Activated CD8-positive, alpha-beta memory T cell treated with anti-CD3 and anti-CD28 coated beads, Interleukin-2, amount 50 U/mL, for 24 hours (primary cell): ENCODE data around the gene IFT81.
"Not testable (repeated sequence)": the region's sequence is repeated elsewhere in the genome, so short reads cannot be mapped to it uniquely, and the experiment has no call there.

Experiments used
- DNase-seq: peaks from one replicate; pipeline ENCODE4 v3.0.0-alpha.2; 2020; ENCODE audit errors: extremely low read depth

Gene IFT81, protein sequence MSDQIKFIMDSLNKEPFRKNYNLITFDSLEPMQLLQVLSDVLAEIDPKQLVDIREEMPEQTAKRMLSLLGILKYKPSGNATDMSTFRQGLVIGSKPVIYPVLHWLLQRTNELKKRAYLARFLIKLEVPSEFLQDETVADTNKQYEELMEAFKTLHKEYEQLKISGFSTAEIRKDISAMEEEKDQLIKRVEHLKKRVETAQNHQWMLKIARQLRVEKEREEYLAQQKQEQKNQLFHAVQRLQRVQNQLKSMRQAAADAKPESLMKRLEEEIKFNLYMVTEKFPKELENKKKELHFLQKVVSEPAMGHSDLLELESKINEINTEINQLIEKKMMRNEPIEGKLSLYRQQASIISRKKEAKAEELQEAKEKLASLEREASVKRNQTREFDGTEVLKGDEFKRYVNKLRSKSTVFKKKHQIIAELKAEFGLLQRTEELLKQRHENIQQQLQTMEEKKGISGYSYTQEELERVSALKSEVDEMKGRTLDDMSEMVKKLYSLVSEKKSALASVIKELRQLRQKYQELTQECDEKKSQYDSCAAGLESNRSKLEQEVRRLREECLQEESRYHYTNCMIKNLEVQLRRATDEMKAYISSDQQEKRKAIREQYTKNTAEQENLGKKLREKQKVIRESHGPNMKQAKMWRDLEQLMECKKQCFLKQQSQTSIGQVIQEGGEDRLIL

DNA sequence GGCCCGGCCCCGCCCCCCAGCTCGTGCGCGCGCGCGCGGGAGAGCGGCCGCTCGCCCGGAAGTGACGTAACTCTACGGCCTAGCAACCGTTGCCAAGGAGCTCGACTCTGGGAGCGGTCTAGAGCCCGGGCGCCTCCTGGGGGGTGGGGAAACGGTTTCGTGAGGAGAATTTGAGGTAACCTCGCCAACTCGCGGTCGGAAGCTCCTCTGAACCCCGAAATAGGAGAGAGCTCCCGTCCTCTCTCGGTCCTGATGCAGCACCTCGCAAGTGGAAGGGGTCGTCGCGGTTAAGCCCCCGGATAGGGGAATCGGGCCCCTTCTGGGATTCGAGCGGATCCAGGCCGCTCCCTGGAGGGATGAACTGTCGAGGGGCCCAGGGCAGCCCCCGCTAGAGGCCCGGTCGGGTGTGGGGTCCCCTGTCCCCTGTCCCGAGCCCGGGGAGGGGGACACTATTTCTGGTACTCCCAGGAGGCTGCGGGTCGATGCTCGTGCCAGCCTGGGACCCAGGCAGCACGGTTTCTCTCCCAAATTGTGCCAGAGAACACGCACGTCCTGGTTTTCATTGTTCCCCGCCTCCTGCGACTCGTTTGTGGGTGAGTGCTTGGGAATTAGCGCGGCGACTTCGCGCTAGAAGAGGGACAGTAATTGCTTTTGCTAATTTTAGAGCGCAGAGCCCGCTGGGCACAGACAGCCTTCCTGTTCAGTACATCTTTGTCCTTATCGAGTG lies at the start of gene IFT81:
IFT81 (plus strand) TSS at position 89 of the 727 bp plus-strand sequence. CDS start 3,024 bp downstream, outside the sequence.
- peak; percentile 89 for DNase-seq

DNA sequence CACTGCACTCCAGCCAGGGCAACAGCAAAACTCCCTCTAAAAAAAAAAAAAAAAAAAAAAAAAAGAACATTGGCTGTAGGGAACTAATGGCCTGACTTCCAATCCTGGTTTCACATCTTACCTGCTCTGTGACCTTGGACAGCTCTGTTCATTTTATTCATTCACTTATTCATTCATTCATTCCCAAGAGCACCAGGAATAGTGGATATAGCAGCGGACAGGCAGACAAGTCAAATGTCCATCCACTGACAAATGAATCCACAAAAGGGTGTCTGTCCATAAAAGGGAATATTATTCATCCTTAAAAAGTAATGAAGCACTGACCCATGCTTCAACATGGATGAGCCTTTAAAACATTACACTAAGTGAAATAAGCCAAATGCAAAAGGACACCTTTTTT lies 48.3 kb upstream of the IFT81 start:
- no peak for DNase-seq

DNA sequence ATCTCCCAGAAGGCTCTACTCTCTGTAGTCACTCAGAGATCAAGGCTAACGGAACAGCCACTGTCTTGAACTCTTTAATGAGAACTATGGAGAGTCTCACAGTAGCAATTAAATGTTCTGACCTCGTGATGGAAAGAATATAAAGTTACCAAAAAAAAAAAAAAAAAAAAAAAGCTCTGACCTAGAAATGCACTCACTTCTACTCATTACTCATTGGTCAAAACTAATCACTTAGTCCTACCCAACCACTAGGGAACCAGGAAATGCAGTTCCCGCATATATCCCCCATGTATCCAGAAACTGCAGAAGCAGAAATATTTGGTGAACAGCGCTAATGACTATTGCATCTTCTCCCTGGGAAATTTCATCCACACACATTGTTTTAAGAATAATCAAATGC lies 46.4 kb upstream of the IFT81 start:
- DNase-seq: no peak

DNA sequence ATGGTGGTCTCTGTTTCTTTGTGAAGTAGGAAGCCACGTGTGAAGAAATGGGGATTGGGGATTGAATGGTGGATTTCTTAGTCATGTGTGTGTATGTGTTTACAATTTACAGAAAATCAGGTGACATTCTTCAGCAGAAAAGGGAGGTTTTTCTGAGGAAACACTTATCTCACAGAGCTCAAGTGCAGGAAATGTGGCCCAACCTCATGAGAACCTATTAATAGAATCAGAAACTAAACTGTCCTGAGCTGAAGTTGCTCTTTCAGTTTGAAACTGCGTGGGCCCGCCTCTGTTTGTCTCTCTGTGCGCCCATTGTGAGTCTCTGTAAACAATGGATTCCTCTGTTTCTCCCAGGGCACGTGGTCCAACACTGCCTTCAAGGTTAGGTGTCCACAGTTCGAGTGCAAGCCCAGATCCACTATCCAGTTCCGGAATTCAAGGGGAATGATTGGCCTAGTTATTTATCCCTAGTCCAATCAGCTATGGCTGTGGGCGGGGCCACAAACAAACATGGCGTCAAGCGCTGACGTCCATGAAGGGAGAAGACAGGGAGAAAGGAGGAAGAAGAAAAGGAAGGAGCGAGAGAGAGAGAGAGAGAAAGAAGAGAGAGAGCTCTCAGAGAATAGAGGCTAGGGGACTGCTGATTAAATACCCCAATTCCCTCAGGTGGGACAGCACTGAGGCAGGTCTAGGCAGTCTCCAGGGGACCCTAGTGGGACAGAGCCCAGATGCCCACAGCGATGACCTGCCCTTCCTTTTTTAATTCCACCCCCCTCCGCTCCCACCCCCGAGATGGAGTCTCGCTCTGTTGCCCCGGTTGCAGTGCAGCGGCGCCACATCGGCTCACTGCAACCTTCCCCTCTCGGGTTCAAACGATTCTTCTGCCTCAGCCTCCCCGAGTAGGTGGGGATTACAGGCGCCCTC lies 44.4 kb upstream of the IFT81 start:
- DNase-seq: peak; percentile 49

DNA sequence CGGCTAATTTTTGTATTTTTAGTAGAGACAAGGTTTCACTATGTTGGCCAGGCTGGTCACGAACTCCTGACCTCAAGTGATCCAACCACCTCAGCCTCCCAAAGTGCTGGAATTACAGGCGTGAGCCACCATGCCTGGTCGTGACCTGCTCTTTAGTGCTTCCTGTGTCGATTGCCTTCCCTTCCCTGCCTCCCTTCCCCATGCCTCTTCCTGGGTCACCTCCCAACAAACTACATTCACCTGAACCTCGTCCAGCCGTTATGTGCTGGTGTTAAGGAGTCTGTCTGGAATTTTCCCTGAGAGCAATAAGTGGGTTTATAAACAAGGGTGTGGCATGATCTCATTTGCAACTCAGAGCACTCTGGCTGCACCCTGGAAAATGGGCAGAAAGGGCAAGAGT lies 43.7 kb upstream of the IFT81 start:
- DNase-seq: no peak

DNA sequence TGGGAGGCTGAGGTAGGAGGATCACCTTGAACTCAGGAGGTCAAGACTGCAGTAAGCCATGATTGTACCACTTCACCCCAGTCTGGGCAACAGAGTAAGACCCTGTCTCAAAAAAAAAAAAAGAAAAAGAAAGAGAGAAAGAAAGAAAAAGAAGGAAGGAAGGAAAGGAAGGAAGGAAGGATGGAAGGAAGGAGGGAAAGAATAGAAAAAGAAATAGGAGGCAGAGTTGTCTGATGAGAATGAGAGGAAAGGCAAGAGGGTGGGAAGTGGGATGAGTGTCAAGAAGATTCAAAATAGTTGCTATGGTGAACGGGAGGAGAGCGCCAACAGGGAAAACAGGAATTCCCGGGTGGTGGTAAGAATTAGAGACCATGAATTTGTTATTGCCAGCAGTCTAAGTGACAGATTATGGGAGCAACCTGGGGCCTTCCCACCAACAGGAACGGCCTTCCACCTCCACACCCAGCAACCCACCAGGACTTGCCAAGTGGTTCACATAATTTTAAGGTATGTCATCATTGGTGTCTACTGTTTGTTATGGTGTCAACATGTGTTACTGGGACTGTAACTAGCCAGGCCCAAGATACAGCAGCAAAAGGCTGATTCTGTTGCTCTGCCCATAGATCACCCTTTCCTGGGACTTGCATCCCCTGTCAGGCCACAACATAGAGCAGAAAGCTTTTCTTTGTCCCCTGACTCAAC lies 39.7 kb upstream of the IFT81 start:
- no peak for DNase-seq

DNA sequence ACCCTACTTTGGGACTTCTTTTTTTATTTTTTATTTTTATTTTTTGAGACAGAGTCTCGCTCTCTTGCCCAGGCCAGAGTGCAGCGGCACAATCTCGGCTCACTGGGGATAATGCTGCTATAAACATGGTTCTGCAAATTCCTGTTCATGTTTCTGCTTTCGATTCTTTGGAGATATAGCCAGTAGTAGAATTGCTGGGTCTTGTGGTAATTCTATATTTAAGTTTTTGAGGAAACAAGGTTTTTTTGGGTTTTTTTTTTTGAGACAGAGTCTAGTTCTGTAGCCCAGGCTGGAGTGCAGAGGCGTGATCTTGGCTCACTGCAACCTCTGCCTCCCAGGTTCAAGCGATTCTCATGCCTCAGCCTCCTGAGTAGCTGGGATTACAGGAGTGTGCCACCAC lies 35.9 kb upstream of the IFT81 start:
- not testable (repeated sequence) for DNase-seq

DNA sequence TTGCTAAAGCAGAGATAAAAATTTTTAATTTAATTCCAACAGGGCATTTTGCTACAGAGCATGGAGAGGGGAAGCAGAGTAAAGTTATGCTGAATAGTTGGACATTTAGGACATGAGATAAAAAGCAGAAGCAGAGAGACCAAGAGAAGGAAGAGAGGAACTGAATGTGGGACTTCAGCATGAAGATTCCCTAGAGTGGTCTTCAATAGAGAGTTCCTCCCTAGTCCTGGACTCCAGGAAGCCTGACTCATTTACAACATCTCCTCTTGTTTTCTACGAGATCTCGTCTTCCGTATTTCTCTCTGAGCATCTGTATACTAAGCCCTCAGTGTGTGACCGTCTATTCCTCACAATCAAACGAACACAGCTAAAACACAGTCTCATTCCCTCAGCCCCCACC lies 35.2 kb upstream of the IFT81 start:
- no peak for DNase-seq

DNA sequence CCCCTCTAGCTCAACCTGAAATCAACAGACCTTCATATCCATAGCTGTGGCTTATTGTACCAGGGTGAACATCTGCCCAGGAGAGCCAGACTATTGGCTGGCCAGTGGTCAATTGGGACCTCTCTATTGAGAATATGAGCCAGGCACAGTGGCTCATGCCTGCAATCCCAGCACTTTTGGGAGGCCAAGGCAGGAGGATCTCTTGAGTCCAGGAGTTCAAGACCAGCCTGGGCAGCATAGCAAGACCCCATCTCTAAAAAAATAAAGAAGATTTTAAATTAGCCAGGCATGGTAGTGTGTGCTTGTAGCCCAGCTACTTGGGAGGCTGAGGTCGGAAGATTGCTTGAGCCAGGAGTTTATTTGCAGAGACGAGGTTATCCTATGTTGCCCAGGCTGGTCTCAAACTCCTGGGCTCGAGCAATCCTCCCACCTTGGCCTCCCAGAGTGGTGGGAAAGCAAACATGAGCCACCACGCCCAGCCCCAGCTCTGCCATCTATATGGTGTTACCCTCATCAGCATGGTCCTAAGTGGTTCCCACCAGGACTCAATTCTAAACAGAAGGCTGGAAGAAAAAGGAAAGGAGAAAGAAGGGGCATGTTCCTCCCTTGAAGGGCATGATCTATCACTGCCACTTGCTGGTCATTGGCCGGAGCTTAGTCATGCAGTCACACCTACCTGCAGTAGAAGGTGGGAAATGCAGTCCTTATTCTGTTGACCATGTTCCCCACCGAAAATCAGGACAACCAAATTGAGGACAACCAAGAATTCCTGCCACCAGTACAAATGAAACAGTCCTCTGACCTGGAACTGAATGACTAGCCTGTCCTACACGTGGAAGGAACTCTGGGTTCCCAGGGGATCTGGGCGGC lies 33.7 kb upstream of the IFT81 start:
- no peak for DNase-seq

DNA sequence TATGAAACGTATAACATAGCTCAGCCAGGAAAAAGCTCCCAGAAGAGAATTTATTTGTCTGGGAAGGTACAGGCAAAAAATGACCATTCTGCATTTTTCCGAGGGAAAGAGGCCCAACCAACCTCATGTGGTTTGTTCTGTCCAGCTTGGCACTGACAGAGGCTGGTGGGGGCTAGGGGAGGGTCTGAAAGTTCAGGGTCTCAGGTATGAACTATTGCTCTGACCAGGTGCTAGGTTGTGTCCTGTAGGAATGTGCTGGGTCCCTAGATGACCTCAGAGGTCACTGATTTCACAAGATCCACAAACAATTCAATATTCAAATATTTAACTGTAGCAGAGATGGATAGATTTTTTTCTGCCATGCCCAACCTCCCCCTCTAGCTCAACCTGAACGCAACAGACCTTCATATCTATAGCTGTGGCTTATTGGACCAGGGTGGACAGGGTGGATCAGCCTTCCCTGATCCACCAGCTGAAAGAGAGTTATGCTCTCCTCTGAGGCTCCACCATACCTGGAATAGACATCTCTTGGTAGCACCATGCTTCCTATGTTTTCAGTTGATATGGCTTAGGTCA lies 32.9 kb upstream of the IFT81 start:
- no peak for DNase-seq

DNA sequence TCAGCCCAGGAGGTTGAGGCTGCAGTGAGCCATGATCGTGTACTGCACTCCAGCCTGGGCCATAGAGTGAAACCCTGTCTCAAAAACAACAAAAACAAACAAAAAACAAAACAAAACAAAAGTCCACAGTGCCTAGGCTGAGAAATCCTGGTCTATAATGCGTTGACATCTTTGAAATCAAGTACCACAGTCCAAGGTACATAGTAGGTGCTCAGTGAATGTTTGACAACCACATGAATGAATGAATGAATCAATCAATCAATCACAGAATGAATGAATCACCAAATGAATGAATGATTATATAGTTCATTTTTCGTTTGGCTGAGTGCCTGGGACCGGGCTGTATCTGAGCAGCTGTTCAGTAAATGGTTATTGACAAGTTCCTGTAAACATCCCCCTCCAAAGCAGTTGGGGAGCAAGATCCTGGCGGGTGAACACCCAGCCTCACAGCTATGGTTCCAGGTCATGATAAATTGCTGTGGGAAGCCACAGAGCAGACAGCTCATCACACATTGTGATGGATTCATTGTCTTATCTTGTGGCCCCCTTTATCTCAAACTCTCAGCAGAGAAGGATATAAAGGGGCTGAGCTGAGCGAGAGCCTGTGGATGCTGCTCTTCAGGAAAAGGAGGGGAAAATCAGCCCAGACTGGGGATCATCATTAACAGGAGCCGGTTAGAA lies 30.4 kb upstream of the IFT81 start:
- no peak for DNase-seq

DNA sequence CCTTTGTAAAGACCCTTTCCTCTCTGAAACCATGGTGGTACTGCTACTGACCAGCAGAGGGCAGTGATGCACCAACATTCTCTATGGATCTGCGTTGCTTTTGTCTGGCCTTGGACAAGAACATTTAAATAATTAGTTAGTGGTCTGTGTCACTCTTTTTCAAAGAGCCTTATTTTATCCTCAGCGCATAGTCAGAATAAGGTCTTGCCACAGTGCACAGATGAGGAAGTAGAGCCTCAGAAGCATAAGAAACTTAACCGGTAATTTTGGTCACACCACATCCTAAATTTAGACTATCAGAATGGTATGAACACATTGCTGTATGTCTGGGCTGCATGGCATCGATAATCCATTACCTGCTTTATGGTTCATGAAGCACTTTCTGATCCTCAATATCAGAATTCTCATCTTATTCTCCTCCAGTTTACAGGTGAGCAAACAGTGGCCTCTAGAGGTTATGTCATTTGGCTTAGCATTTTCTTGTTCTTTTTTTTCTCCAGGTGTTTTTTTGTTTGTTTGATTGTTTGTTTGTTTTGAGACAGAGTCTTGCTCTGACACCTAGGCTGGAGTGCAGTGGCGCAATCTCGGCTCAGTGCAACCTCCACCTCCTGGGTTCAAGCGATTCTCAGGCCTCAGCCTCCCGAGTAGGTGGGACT lies 23.7 kb upstream of the IFT81 start:
- DNase-seq: peak; percentile 8

DNA sequence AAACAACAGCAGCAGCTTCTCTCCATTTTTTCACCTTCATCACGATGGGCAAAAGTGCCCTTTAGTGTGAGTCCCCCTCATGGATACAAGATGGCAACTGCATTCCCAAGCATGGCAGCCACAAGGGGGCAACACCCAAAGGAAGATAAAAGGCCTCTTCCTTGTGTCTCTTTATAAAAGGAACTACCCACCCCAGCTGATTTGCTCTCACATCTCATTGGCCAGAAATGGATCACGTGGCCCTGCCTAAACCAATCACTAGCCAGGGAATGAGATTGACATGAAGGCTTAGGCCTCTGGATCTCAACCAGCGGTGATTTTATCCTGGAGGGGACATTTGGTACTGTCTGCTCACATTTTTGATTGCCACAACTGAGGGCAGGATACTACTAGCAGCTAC lies 21.9 kb upstream of the IFT81 start:
- peak; percentile 5 for DNase-seq

DNA sequence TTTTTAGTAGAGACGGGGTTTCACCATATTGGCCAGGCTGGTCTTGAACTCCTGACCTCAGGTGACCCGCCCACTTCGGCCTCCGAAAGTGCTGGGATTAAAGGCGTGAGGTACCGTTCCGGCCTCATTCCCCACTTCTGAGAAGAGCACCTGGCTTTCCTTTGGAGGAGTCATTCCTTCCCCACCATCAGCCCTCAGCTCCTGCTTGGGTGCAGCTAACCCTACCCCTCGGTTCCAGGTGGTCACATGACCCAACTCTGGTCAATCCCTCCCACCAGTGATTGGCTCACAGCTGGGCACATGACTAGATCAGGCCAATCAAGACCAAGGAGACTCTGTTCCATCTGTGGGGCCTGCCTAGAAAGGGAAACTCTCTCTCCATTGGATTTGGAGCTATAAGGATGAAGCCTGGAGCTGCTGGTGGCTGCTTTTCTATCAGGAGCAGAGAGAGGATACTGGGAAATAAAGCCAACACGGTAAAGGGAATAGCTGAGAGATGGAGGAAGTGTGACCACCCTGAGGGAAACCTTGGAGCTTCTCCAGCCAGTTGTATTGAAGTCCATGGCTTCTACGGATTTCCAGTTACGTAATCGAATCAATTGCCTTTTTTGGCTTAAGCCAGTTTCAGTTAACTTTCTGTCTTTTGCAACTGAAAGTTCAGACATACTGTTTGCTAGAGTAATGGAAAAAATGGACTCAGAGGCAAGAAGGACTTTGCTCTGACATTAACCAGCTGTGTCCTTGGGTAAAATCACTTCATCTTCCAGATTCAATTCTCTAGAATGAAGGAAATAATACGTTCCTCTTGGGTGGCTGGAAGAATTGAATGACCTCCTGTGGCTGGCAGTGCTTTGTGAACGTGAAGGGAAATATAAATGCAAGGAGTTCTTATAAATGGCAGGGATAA lies 19.7 kb upstream of the IFT81 start:
- DNase-seq: no peak

DNA sequence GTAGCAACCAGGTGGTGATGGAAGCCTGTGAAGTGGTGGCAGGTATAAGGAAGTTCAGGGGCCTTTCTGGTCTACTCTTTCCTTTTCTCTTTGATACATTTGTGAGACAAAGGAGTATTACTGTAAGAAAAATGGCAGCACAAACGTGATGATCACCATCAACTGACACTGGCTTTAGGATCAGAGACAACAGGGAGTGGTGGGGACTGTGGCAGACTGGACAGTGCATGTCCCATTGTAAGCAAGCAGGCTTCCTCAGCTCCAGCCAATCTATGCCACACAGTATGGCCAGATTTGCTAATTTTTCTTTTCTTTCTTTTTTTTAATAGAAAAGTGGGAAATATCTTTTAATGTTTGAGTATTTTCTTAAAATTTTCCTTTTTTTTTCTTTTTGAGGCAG lies 19.0 kb upstream of the IFT81 start:
- no peak for DNase-seq

DNA sequence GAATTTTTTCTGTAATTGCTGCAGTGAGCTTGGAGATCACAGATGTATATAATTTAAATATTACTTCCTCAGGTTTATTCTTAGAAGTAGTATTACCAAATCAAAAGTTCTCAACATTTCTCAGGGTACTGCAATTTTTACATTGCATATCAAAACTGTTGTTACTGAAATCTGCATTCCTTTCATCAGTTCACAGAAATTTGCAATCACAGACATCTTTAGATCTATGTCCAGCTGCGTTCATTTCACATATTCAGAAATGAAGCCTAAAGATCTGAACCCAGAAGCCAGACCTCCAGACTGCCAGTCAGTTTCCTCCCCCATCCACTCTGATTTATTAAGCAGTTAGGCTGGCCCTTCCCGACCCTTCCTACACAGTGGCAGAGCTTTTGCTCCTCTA lies 18.2 kb upstream of the IFT81 start:
- no peak for DNase-seq
